Esophagus muscularis mucosa (tissue), 4 donors: ENCODE data around the gene PRPSAP1.

ENCODE experiments used
- CTCF ChIP-seq, 3 experiments: fragments of 200-600 bp in 2 of 3; fragments of 450-650 bp in 1 of 3; sonication (generic) in 2 of 3; IDR thresholded peaks; one replicate each; pipeline ENCODE4 v1.5.1; 2017 to 2019; ENCODE audit warnings: antibody characterized with exemption in 3 of 3, mild to moderate bottlenecking in 2 of 3, moderate library complexity in 1 of 3
- EP300 ChIP-seq: sonication (generic); formaldehyde crosslinking; IDR thresholded peaks from one replicate; pipeline ENCODE4 v1.6.1; 2017; ENCODE audit warnings: antibody characterized with exemption
- POLR2A ChIP-seq: fragments of 450-650 bp; IDR thresholded peaks from one replicate; pipeline ENCODE4 v1.6.1; 2017; ENCODE audit warnings: antibody characterized with exemption, moderate library complexity, mild to moderate bottlenecking, low read depth
- POLR2AphosphoS5 ChIP-seq, 2 donors: sonication (generic); formaldehyde crosslinking; IDR thresholded peaks; one replicate each; pipeline ENCODE4 v1.6.1; 2017; ENCODE audit warnings: antibody characterized with exemption in 2 of 2

- no peak for TF ChIP-seq CTCF (IDR thresholded peaks at IDR 0.05)
- TF ChIP-seq EP300 = no peak
- no peak for TF ChIP-seq POLR2A
- no peak for TF ChIP-seq POLR2AphosphoS5 (IDR thresholded peaks at IDR 0.05)
Observed at GRCh38 chr17:76359375-76359774, 5.7 kb upstream of the PRPSAP1 start.
